Stimulated activated naive CD8-positive, alpha-beta T cell treated with anti-CD3 and anti-CD28 coated beads, Interleukin-15, Interleukin-2, amounts not matched to agents 100 ng/mL and 50 ng/mL, for 24 hours (primary cell): Measurements from ENCODE around the gene DMRTA1.
A peak's percentile ranks its signal among the peaks of the same experiment; 100 is the strongest.
"Not testable (repeated sequence)": the region's sequence is repeated elsewhere in the genome, so short reads cannot be mapped to it uniquely, and the experiment has no call there.

Experiments
- H3K27ac Mint-ChIP-seq: one replicate; pipeline ENCODE4 v1.8.0; 2021; ENCODE audit warnings: mild to moderate bottlenecking, mixed read lengths
- H3K27me3 Mint-ChIP-seq: one replicate; pipeline ENCODE4 v1.8.0; 2021; ENCODE audit warnings: mixed read lengths
- H3K36me3 Mint-ChIP-seq: one replicate; pipeline ENCODE4 v1.8.0; 2021; ENCODE audit warnings: low read depth, mixed read lengths
- H3K4me1 Mint-ChIP-seq: one replicate; pipeline ENCODE4 v1.8.0; 2021; ENCODE audit warnings: low read depth, mixed read lengths
- H3K4me3 Mint-ChIP-seq: one replicate; pipeline ENCODE4 v1.8.0; 2021; ENCODE audit warnings: mild to moderate bottlenecking, mixed read lengths
- H3K9me3 Mint-ChIP-seq: one replicate; pipeline ENCODE4 v1.8.0; 2021; ENCODE audit warnings: mixed read lengths

Gene DMRTA1

DNA sequence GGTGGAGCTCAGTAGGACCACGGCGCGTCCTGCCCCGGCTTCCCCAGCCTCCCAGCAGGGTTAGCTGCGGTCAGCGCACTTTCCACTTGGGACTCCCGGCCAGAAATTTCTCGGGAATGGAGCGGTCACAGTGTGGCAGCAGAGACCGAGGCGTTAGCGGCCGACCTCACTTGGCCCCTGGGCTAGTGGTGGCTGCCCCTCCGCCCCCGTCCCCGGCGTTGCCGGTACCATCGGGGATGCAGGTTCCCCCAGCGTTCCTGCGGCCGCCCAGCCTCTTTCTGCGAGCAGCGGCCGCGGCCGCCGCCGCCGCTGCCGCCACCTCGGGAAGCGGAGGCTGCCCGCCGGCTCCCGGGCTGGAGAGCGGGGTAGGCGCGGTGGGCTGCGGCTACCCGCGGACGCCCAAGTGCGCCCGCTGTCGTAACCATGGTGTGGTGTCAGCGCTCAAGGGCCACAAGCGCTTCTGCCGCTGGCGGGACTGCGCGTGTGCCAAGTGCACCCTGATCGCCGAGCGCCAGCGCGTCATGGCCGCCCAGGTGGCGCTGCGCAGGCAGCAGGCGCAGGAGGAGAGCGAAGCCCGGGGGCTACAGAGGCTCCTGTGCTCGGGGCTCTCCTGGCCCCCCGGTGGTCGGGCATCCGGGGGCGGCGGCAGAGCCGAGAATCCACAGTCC, 460 bp downstream of the DMRTA1 start:
- peaks cover 56% of the 10 kb centered on the region for H3K27me3 Mint-ChIP-seq

DNA sequence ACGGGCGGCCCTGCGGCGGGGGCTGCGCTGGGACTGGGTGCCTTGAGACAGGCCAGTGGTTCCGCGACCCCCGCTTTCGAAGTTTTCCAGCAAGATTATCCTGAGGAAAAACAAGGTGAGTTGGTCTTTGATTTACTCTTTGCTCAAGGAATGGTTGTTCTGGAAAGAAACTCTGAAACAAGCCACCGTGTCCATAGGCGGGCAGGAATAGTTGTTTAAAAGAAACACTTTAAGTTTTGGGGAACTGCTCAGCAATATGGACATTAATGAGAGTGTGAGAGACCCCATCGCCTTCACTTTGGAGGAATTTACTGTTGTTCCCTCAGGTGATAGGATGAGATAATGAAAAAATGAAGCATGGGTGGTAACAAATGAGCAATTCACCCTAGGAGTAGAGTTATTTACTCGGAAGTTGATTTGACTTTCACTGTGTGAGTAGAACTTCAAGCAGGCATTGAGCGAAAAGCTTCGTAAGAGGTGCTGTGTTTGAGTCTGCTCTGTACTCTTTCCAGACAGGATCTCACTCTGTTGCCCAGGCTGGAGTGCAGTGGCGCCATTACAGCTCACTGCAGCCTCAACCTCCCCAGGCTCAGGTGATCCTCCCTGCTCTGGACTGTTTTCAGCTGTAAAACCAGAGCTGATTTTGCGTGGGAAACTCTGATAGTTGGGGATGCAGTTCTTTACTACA, 1.1 kb downstream of the DMRTA1 start:
- Mint-ChIP-seq H3K4me3 (peak overlapping the region; percentile 30), H3K9me3 (no peaks in the 10 kb centered on the region), H3K27ac (no peak overlapping the region), H3K36me3 (no peaks in the 10 kb centered on the region), H3K27me3 (peaks cover 57% of the 10 kb centered on the region), H3K4me1 (peaks cover 3% of the 10 kb centered on the region)

More for the DNA sequence above, 460 bp downstream of the DMRTA1 start:
- no peaks in the 10 kb centered on the region for H3K9me3 Mint-ChIP-seq
- peak overlapping the region; percentile 39 for H3K4me3 Mint-ChIP-seq
- H3K36me3 Mint-ChIP-seq: no peaks in the 10 kb centered on the region
- peaks cover 3% of the 10 kb centered on the region for H3K4me1 Mint-ChIP-seq
- H3K27ac Mint-ChIP-seq: no peak overlapping the region

DNA sequence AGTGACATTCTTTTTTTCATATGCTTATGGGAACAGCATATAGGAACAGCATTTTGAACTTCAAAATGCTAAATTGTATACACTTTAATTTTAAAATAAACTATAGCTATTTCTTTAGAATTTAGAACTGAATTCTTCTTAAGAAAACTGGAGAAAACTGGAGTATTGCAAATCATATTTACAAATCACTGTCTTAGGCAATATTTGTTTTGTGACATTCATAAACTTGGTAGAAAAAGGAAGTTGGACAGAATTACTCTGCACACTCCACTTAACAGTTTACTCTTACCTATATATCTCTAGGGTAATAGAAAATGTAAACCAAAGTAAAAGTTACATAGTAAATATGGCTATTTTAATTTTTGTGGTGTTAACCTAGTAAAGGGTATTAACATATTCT, 3.1 kb downstream of the DMRTA1 start:
- Mint-ChIP-seq H3K9me3 (no peaks in the 10 kb centered on the region), H3K27ac (no peak overlapping the region), H3K27me3 (peaks cover 47% of the 10 kb centered on the region), H3K4me3 (no peak overlapping the region), H3K4me1 (peaks cover 3% of the 10 kb centered on the region), H3K36me3 (no peaks in the 10 kb centered on the region)

DNA sequence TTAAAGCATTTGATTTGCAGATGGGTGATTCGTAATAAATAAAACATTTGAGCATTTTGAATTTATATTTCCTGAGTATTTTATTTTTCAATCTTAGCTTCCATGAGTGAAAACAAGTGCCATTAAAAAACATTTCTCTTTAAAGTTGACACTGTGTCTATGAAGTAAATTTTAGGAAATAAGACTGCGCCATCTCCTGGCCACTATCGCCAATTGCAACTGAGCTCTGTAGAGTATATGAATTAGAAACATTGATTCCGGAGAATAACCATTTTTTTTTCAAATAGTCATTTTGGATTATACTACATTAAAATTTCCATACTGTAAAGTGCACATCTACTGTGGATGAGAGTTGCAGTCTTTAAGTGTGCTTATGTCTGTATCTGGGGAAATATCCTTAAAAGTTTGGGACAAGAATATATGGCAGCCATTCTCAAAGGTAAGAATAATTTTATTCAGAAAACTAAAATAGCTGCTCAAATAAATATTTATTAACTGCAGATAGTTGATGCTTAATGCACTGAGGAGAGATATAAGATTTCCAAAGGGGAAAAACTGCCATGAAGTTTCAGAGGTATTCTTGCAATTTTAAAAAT, 5.9 kb downstream of the DMRTA1 start:
- H3K4me3 Mint-ChIP-seq: no peak overlapping the region
- H3K4me1 Mint-ChIP-seq: no peaks in the 10 kb centered on the region
- peaks cover 55% of the 10 kb centered on the region for H3K27me3 Mint-ChIP-seq
- H3K27ac Mint-ChIP-seq: no peak overlapping the region
- H3K9me3 Mint-ChIP-seq: no peaks in the 10 kb centered on the region
- no peaks in the 10 kb centered on the region for H3K36me3 Mint-ChIP-seq

DNA sequence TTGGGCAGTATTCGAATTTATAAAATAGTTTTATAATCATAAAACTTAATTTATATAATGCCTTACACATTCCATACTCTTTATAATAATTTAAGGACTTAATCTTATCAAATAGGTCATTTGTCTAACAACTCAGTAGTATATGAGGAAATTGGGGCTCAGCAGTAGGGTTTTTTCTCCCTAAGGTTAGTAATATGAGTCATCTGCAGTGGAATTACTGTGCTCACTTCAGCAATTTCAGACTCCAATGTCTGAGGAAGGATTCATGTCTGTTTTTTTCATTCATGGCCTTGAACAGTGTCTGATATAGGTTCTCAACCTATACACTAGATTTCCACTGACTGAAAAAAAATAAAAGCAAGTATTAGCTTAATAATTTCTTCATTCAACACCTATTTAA, 7.4 kb downstream of the DMRTA1 start:
- H3K4me1 Mint-ChIP-seq: no peaks in the 10 kb centered on the region
- peaks cover 43% of the 10 kb centered on the region for H3K27me3 Mint-ChIP-seq
- no peaks in the 10 kb centered on the region for H3K36me3 Mint-ChIP-seq
- H3K27ac Mint-ChIP-seq: no peak overlapping the region
- no peaks in the 10 kb centered on the region for H3K9me3 Mint-ChIP-seq
- H3K4me3 Mint-ChIP-seq: no peak overlapping the region

DNA sequence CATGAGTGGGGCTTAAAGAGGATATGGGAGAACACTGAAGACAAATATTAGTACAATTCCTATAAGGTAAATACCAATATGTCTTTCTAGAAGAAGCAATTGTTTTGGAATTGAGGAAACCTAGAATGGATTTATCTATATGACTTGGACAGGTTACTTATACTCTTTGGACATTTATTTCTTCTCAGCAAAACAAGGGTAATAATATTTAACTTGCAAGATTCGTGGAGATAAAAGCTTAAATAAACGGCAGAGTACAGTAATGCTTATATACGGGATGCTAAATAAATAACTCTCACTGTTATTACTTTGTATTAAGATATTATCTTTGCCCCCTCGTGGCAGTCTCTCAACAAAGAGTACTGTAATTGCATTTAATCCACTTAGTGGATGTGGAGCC, 8.6 kb downstream of the DMRTA1 start:
- no peak overlapping the region for H3K4me3 Mint-ChIP-seq
- no peaks in the 10 kb centered on the region for H3K9me3 Mint-ChIP-seq
- no peak overlapping the region for H3K27ac Mint-ChIP-seq
- no peaks in the 10 kb centered on the region for H3K4me1 Mint-ChIP-seq
- H3K36me3 Mint-ChIP-seq: no peaks in the 10 kb centered on the region
- H3K27me3 Mint-ChIP-seq: peaks cover 47% of the 10 kb centered on the region

DNA sequence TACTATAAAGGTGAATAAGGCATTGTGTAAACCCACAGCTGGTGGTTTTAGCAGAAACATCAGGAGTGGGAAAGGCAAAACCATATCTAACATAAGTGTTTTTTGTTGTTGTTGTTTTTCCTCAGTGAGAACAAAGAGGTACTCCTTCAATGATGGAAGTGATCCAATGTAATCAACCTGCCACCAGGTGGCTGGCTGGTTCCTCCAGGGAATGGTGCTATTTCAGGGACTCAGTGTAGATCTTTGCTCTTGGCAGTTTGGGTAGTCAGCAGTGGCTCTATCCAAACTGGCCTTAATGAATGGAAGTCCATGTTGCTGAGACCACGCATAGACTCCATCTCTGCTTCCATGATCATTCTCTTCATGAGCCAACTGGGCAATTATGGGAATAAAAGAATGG, 10.8 kb downstream of the DMRTA1 start:
- Mint-ChIP-seq H3K4me3 (no peak overlapping the region), H3K27me3 (peaks cover 43% of the 10 kb centered on the region), H3K9me3 (no peaks in the 10 kb centered on the region), H3K36me3 (no peaks in the 10 kb centered on the region), H3K4me1 (no peaks in the 10 kb centered on the region), H3K27ac (no peak overlapping the region)

DNA sequence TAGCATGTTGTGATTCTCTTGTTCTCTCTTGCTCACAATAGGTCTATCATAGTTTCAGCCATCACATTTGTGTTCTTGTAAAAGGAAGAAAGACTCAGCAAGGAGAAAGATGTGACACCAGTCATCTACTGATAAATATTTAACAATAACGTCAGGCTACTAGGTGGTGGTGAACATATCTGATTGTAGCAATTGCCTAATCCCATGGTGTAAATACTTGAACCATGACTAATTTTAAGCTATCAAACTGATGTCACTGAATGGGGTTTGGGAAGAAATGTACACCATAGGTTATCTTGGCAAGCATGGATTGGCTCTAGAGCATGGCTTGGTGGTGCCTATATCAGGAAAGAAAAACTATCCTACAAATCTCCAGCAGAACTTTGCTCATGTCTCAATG, 16.6 kb downstream of the DMRTA1 start:
- no peak overlapping the region for H3K27ac Mint-ChIP-seq
- peaks cover 16% of the 10 kb centered on the region for H3K27me3 Mint-ChIP-seq
- no peaks in the 10 kb centered on the region for H3K36me3 Mint-ChIP-seq
- no peaks in the 10 kb centered on the region for H3K4me1 Mint-ChIP-seq
- no peaks in the 10 kb centered on the region for H3K9me3 Mint-ChIP-seq
- no peak overlapping the region for H3K4me3 Mint-ChIP-seq

DNA sequence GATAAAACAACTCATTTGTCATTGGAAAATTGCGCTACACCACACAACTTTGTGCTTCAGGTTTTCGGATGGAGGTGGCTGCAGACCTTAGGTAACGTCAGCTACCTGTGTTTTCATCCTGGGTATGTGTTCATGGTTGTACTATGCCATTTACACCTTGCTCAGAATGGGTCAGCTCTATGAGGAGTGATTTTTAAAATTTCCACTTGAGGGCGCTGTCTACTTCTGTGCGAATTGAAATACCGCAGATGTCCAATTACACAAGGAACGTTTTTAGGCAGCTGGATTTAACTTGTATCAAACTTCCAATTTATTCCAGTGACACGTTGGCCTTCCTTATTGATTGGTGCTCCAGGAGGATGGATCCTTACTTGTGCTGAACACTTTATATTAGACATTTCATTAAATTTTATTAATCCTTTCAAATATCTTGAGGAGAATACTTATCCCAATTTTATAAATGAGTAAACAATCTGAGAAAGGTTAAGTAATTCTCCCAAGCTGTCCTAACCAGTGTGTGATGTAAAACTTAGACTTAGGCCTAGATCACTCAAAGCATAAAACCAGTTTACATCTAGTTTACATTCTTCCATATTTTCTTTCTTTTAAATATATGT, 23.4 kb downstream of the DMRTA1 start:
- Mint-ChIP-seq H3K36me3 (no peaks in the 10 kb centered on the region), H3K9me3 (no peaks in the 10 kb centered on the region), H3K27me3 (no peaks in the 10 kb centered on the region), H3K4me3 (no peak overlapping the region), H3K4me1 (no peaks in the 10 kb centered on the region), H3K27ac (no peak overlapping the region)

DNA sequence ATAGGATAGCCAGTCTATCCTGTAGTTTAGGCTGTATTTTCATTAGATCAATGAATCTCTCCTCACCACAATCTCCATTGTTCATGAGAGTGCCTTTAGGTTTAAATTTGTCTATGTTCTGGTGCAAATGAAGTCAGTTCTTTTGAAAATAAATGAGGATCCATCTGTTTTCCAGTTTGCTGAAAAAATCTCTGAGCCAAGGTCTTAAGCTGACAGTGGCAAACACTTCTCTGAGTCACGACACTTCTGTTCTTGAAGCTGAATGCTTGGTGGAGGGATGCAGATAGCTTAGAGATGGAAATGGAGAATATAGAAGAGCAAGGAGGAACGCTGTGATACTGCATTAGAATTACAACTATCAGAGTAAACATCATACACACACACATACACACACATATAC, 34.9 kb downstream of the DMRTA1 start:
- peaks cover 7% of the 10 kb centered on the region for H3K9me3 Mint-ChIP-seq
- H3K4me3 Mint-ChIP-seq: no peak overlapping the region
- H3K36me3 Mint-ChIP-seq: no peaks in the 10 kb centered on the region
- no peaks in the 10 kb centered on the region for H3K4me1 Mint-ChIP-seq
- H3K27me3 Mint-ChIP-seq: peaks cover 6% of the 10 kb centered on the region
- no peak overlapping the region for H3K27ac Mint-ChIP-seq

DNA sequence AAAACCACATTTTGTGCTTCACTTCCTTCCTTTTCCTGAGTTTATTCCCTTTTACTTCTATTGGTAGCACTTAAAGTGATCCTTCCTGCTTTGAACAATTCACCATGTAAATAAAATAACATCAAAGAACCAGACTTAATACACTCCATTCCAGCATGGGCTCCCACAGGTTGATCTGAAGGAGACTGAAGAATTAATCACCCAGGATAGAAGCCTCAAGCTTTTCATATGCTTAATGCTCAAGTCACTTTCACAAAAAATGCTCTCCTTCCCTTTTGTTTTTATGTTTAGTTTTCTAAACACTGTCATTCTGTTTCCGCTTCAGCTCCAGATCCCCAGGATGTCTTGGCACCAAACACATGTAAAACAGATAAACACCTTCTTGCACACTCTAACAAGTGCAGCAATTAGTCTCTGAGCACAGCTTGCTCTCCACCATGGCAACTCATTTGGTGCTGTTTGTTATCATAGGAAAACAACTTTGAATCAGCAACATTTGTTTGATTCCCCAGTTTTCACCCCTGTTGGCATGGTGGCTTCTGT, 37.0 kb downstream of the DMRTA1 start:
- Mint-ChIP-seq H3K9me3 (peaks cover 11% of the 10 kb centered on the region), H3K36me3 (no peaks in the 10 kb centered on the region), H3K4me1 (no peaks in the 10 kb centered on the region), H3K27me3 (peaks cover 6% of the 10 kb centered on the region), H3K4me3 (no peak overlapping the region), H3K27ac (no peak overlapping the region)

DNA sequence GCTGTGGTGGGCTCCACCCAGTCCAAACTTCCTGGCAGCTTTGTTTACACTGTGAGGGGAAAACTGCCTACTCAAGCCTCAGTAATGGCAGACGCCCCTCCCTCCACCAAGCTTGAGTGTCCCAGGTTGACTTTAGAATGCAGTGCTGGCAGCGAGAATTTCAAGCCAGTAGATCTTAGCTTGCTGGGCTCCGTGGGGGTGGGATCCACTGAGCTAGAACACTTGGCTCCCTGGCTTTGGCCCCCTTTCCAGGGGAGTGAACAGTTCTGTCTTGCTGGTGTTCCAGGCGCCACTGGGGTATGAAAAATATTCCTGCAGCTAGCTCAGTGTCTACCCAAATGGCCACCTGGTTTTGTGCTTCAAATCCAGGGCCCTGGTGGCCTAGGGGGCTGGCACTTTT, 49.6 kb downstream of the DMRTA1 start:
- not testable (repeated sequence) for H3K4me3 Mint-ChIP-seq, H3K27ac Mint-ChIP-seq, H3K4me1 Mint-ChIP-seq, H3K27me3 Mint-ChIP-seq, H3K36me3 Mint-ChIP-seq, H3K9me3 Mint-ChIP-seq
